ENCODE results near the gene RAI14.

DNA sequence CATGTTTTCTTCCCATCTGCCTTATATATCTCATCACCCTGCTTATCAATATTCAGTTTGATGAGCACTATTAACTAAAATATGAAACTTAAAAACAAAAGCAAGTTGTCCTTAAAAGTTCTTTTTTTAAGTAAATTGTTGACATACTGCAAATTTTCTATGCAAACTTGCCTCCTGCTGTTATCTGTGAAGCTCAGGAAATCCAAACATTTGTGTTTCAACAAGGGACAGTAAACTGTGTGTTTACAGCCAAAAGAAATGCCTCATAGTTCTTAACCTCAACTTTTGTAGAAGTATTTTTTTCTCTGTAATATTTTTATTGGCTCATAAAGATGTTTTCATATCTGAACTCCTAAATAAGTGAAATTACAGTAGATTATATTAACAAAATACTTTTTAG, 175.2 kb downstream of the RAI14 start:
- no peak for TF ChIP-seq FOXM1 (IDR thresholded peaks at IDR 0.05; ENCODE audit: borderline replicate concordance)
- TF ChIP-seq ELF4 (IDR thresholded peaks at IDR 0.05) = no peak
- TF ChIP-seq L3MBTL2 (conservative IDR thresholded peaks at IDR 0.05) = no peak
- no peak for TF ChIP-seq FOXK2 (IDR thresholded peaks at IDR 0.05)
- TF ChIP-seq FOXA1 (IDR thresholded peaks at IDR 0.05) = no peak
- TF ChIP-seq LEF1 (IDR thresholded peaks at IDR 0.05; ENCODE audit: borderline replicate concordance) = no peak
- no peak for TF ChIP-seq BHLHE40 (IDR thresholded peaks at IDR 0.05; ENCODE audit: borderline replicate concordance)

Data from HEK293T (cell line).